ENCODE results near the gene ISM1.

DNA sequence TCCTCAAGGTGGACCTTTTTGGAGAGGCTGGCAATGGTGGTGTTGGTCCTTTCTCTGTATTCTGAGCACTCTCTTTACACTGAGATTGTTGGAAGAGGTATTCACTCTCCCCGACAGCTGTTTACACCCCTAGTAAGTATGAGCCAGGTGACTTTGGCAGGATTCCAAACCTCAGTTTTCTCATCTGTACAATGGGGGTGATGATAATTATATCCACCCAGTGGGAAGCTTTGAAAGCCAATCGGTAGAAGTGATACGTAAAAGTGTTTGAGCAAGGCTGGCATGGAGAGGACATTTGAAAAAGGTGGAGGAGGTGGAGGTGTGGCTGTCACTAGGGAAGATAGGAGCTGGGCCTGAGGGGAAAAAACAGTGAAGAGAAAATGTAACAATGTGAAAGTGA, 35.5 kb downstream of the ISM1 start:
- TF ChIP-seq, protein P1, sequence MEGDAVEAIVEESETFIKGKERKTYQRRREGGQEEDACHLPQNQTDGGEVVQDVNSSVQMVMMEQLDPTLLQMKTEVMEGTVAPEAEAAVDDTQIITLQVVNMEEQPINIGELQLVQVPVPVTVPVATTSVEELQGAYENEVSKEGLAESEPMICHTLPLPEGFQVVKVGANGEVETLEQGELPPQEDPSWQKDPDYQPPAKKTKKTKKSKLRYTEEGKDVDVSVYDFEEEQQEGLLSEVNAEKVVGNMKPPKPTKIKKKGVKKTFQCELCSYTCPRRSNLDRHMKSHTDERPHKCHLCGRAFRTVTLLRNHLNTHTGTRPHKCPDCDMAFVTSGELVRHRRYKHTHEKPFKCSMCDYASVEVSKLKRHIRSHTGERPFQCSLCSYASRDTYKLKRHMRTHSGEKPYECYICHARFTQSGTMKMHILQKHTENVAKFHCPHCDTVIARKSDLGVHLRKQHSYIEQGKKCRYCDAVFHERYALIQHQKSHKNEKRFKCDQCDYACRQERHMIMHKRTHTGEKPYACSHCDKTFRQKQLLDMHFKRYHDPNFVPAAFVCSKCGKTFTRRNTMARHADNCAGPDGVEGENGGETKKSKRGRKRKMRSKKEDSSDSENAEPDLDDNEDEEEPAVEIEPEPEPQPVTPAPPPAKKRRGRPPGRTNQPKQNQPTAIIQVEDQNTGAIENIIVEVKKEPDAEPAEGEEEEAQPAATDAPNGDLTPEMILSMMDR (IDR thresholded peaks at IDR 0.05), result no peak
- no peak for TF ChIP-seq POLR2A (IDR thresholded peaks at IDR 0.05)
